ENCODE results near the gene KDM4F.

KDM4F gene

GRCh38 chr11:95095858-95096587, 46.8 kb downstream of the KDM4F start:
- Histone ChIP-seq H3K9me3 (ENCODE audit: control insufficient read depth, insufficient read depth, low read length) (no peaks in the 10 kb centered on the region), H3K9ac (ENCODE audit: low read depth, low read length) (no peak overlapping the region), H3K27me3 (ENCODE audit: control insufficient read depth, insufficient read depth, low read length) (peaks cover 22% of the 10 kb centered on the region), H3K4me1 (ENCODE audit: control insufficient read depth, insufficient read depth, low read length) (peaks cover 2% of the 10 kb centered on the region), H3K4me3 (ENCODE audit: low read depth, low read length) (no peak overlapping the region), H3K36me3 (ENCODE audit: control insufficient read depth, insufficient read depth, low read length) (no peaks in the 10 kb centered on the region)

DNA sequence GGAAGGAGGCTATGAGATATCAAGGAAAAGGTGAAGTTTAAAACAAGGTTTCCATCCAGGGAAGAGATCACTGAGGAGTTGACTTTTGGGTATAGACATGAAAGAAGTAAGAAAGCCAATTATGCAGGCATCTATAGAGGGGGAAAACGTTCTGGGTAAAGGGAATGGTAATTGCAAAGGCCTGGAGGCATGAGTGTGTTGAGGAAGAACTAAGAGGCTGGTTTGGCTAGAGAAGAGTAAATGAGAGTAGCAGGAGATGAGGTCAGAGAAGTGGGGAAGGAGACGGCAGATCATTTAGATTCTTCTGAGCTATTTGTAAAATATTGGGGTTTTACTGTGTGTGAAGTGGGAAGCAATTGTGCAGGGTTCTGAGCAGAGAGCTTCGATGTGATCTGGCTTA, 48.0 kb downstream of the KDM4F start:
- Histone ChIP-seq H3K4me3 (ENCODE audit: low read depth, low read length) (no peak overlapping the region), H3K9me3 (ENCODE audit: control insufficient read depth, insufficient read depth, low read length) (no peaks in the 10 kb centered on the region), H3K4me1 (ENCODE audit: control insufficient read depth, insufficient read depth, low read length) (peaks cover 2% of the 10 kb centered on the region), H3K9ac (ENCODE audit: low read depth, low read length) (no peak overlapping the region), H3K36me3 (ENCODE audit: control insufficient read depth, insufficient read depth, low read length) (no peaks in the 10 kb centered on the region), H3K27me3 (ENCODE audit: control insufficient read depth, insufficient read depth, low read length) (peaks cover 11% of the 10 kb centered on the region)

DNA sequence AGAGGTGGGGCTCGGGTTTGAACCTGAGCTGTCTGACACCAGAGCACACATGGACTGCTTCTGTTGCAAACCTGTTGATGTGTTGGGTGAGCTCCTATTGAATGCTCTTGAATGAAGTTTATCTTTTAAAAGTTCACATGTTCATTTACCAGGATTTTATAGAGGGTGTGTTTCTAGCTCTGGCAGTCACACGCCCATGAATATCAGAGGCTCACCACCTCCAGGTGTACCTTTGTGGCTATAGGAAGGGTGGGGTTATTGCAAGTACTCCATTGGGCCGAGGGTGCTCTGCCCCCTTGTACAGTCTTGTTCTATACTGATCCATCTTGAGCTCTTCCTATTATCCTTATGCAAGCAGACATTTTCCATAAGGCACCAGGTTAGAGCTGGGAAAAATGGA, 49.6 kb downstream of the KDM4F start:
- H3K4me1 ChIP-seq (ENCODE audit: control insufficient read depth, insufficient read depth, low read length) = no peaks in the 10 kb centered on the region
- no peak overlapping the region for H3K9ac ChIP-seq (ENCODE audit: low read depth, low read length)
- peaks cover 3% of the 10 kb centered on the region for H3K27me3 ChIP-seq (ENCODE audit: control insufficient read depth, insufficient read depth, low read length)
- H3K36me3 ChIP-seq (ENCODE audit: control insufficient read depth, insufficient read depth, low read length) = no peaks in the 10 kb centered on the region
- H3K9me3 ChIP-seq (ENCODE audit: control insufficient read depth, insufficient read depth, low read length) = no peaks in the 10 kb centered on the region
- no peak overlapping the region for H3K4me3 ChIP-seq (ENCODE audit: low read depth, low read length)

- Histone ChIP-seq H3K4me1 (ENCODE audit: control insufficient read depth, insufficient read depth, low read length) (no peaks in the 10 kb centered on the region), H3K27me3 (ENCODE audit: control insufficient read depth, insufficient read depth, low read length) (peaks cover 3% of the 10 kb centered on the region), H3K9me3 (ENCODE audit: control insufficient read depth, insufficient read depth, low read length) (no peaks in the 10 kb centered on the region), H3K36me3 (ENCODE audit: control insufficient read depth, insufficient read depth, low read length) (no peaks in the 10 kb centered on the region), H3K4me3 (ENCODE audit: low read depth, low read length) (no peak overlapping the region), H3K9ac (ENCODE audit: low read depth, low read length) (no peak overlapping the region)
These were observed 51.0 kb downstream of the KDM4F start for GRCh38 chr11:95100191-95100648.
